Activated effector memory CD4-positive, alpha-beta T cell treated with Interleukin-2 at 50 U/mL for 16 hours (primary cell): ENCODE data around the gene CRYBG2.
"Not testable (repeated sequence)": the region's sequence is repeated elsewhere in the genome, so short reads cannot be mapped to it uniquely, and the experiment has no call there.

Experiments used
- DNase-seq: peaks from one replicate; pipeline ENCODE4 v3.0.0-alpha.2; 2020

The CRYBG2 gene

GRCh38 chr1:26346274-26347033, 7.5 kb downstream of the CRYBG2 start:
- no peak for DNase-seq

- DNase-seq: no peak
These were observed 8.2 kb downstream of the CRYBG2 start for GRCh38 chr1:26345718-26346117.

GRCh38 chr1:26344147-26344920, 9.6 kb downstream of the CRYBG2 start:
- no peak for DNase-seq

DNA sequence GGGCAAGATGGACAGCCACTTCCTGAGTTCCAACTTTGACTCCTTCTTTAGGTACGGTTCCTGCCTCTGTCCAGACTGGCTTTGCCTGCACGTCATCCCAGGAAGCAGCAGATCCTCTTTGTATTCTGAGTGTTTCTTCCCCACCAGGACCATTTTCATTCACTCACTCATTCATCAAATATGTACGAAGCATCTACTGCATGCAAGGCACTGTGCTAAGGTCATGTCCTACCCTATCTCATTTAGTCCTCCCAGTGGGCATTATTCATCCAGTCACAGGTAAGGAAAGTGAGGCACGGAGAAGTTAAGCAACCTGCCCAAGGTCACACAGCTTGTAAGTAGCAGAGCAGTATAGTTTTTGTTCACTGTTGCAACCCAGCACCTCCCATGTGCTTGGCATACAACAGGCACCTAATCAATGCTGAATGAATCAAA, 13.9 kb downstream of the CRYBG2 start:
- DNase-seq: no peak

DNA sequence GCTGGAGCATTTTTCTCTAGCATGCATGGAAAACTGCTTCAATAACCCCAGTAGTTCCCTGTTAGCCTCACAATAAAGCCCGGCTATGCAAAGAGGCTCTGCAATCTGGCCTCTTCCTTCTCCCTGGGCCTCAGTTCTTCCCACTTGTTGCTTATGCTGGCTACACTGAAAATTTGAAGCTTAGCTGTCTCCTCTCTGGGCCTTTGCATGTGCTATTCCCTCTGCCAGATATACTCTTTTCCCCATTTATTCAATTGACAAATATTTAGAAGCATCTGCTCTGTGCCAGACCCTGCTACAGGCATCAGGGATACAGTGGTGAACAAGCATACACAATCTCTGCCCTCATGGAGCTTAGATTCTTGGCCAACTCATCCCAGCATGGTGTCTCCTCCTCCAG, 15.3 kb downstream of the CRYBG2 start:
- DNase-seq: no peak

DNA sequence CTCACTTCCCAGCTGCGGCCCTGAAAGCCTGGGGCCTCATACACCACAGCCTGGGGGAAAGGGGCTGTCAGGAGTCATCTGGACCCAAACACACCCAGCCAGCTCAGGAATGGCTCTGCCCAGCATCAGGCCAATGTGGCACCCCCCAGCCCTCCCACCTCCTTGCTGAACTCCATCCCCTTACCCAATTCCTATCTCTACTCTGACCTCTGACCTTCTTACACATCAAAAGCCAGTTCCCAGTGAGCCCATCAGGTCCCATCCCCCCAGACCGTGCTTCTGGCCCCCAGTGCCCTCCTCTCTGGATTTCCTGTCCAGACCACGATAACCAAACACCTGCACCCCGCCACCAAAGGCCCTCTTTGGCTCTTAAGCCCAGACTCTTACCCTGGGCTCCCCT, 16.3 kb downstream of the CRYBG2 start:
- DNase-seq: no peak

GRCh38 chr1:26337206-26337535, 16.8 kb downstream of the CRYBG2 start:
- no peak for DNase-seq

DNA sequence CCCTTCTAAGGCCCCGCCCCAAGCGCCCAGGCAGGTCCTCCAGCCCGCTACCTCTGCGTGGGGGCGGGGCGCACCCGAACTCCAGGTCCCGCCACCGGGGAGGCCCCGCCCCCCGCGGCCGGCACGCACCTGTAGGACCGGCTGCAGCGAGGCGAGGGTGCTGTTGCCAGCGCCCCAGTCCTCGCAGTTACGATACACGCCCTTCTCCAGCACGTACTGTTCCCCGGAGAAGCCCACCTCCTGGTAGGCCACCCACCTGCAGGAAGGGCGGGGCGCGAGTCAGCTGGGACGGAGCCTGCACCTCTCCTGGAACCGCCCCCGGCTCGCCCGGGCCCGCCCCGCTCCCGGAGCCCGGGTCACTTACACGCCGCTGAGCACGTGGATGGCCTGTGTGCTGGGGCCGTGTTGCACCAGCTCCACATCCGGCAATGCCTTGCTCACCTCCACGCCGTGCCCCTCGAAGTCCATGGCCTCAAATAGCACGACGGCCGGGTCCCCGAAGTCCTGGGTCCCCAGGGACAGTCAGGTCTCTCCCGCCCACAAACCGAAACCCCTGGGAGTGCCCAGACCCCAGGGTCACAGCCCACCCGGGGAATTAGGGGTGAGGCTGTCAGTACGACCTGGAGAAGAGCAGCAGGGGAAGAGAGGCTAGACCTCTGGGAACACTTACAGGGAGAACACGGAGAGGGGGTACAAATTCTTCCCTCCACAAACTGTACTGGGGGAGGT, 17.3 kb downstream of the CRYBG2 start:
- DNase-seq: peak; percentile 85

GRCh38 chr1:26335774-26336476, 18.0 kb downstream of the CRYBG2 start:
- DNase-seq: no peak

GRCh38 chr1:26333312-26333711, 20.6 kb downstream of the CRYBG2 start:
- not testable (repeated sequence) for DNase-seq

DNA sequence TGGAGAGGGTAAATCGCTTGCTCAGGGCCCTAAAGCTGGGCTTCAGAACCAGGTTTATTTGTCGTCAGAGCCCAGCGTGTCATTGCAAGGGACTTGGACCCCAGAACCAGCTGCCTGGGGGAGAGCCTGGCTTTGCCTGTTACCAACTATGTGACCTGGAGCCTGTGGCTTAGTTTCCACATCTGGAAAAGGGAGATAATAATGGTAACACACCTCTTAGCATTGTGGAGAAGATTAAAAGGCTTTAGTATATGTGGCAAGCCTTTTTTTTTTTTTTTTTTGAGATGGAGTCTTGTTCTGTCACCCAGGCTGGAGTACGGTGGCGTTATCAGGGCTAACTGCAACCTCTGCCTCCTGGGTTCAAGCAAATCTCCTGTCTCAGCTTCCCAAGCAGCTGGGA, 23.7 kb downstream of the CRYBG2 start:
- no peak for DNase-seq

DNA sequence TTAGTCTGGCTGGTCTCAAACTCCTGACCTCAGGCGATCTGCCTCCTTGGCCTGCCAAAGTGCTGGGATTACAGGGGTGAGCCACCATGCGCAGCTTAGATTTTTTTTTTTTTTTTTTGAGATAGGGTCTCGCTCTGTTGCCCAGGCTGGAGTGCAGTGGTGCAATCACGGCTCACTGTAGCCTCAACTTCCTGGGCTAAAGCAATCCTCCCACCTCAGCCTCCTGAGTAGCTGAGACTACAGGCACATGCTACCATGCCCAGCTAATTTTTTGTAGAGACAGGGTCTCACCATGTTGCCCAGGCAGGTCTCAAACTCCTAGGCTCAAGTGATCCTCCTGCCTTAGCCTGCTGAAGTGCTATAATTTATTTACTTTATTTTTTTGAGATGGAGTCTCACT, 24.6 kb downstream of the CRYBG2 start:
- DNase-seq: not testable (repeated sequence)

- no peak for DNase-seq
These were observed 25.3 kb downstream of the CRYBG2 start for GRCh38 chr1:26328597-26328996.

GRCh38 chr1:26327956-26328362, 26.0 kb downstream of the CRYBG2 start:
- no peak for DNase-seq

DNA sequence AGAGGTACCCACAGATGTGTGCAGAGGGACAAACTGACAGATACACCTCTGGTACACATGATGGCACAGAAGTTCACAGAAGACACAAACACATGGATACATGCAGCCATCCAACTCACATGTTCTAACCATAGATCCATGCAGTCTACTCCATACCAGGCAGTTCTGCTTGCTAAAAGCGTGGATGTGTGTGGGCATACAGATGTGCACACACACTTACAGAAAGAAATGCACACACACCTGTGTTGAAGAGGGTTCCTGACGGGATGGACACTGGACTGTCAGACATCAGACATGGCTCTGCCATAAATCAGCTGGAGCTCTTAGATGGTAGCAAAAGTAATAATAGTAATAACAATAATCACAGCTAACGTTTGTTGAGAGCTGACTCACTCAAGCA, 29.4 kb downstream of the CRYBG2 start:
- no peak for DNase-seq

GRCh38 chr1:26323382-26323781, 30.5 kb downstream of the CRYBG2 start:
- DNase-seq: no peak

DNA sequence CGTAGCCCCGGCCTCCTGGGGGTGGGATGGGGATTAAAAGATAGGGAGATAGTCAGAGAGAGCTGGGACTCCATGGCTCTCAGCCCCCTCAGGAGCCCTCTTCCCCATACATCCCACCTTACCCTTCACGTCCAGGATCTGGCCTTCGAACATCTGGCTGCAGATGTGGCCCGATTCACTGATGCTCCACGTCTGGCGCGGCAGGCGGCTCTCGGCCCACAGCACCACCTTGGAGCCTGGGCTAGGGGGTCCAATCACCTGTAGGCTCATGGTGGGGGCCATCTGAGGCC, 31.9 kb downstream of the CRYBG2 start:
- DNase-seq: no peak

- peak; percentile 87 for DNase-seq
These were observed 32.5 kb downstream of the CRYBG2 start for GRCh38 chr1:26321315-26322041.

DNA sequence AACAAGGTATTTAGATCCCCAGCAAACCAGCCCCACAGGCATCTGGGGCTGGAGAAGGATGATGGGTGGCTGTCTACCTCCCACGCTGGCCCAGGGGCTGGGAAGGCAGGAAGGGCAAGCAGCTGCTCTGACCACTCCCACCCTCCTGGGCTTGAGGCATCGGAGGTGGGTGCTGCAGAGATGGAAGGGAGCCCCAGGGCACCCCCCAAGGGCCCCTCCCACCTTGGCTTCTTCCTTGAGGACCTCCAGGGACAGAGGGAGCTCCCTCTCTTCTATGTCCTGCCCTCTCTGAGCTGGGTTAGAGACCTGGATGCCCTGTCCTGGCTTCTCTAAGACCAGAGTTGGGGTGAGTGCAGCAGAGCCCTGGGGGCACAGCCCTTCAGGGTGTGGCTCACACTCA, 33.0 kb downstream of the CRYBG2 start:
- DNase-seq: no peak

- no peak for DNase-seq
These were observed 35.4 kb downstream of the CRYBG2 start for GRCh38 chr1:26318338-26319064.

GRCh38 chr1:26317612-26318337, 36.2 kb downstream of the CRYBG2 start, which contains the start of gene CD52:
Gene CD52, plus strand, starts transcription at chr1:26317958. Its CDS starts 60 bp downstream, at chr1:26318018.
- peak; percentile 71 for DNase-seq
